K562 (cell line): ENCODE results near the gene CHD1L. TPM values are rescaled to one million over a fixed set of nuclear protein-coding genes. Genes with fewer than 3 reads are reported as not detected.

Experiments
- ATAC-seq: fragments of 200-7000 bp; cut with Tn5 transposase; 3 replicates; pipeline ENCODE4 v1.9.1; 2020; ENCODE audit warnings: moderate library complexity
- BruUV-seq: library from RNA; stranded (reverse); fragments of 400-500 nt; replicated peaks from 2 replicates; lab custom pipeline; 2021; lab: Mats Ljungman, UMichigan
- CTCF ChIA-PET: fragments of 300-600 bp; formaldehyde crosslinking; extraction: SDS; loops from one replicate; lab custom pipeline; 2021; ENCODE audit warnings: low intra/inter-chr PET ratio; lab: Yijun Ruan, JAX
- POLR2A ChIA-PET: fragments of 300-600, 350-650 bp; sonication (Branson Sonifier 250); formaldehyde crosslinking; extraction: SDS; loops from one replicate; lab custom pipeline; 2021; ENCODE audit warnings: antibody characterized with exemption, inconsistent platforms; lab: Yijun Ruan, JAX
- DNase-seq, 4 experiments: peaks; one replicate each; pipeline versions ENCODE4 v3.0.0 to v3.0.0-alpha.2; 2011 to 2018; ENCODE audit warnings: low spot score in 3 of 4, mixed read lengths in 3 of 4; ENCODE audit errors: extremely low read depth in 1 of 4
- FAIRE-seq: peaks from 2 replicates; lab custom pipeline; 2011; peaks lifted over from hg19 to GRCh38; lab: Jason Lieb, UNC
- H2AFZ ChIP-seq: 2 replicates; pipeline ENCODE4 v1.6.0; 2011; ENCODE audit warnings: low read depth, low read length, control low read depth, inconsistent platforms
- H3K27ac ChIP-seq: fragments of 200-600 bp; 3 replicates; pipeline ENCODE4 v1.8.0; 2011; ENCODE audit warnings: low read depth, mild to moderate bottlenecking, control low read depth, inconsistent platforms, low read length, moderate library complexity, mixed read lengths; ENCODE audit errors: extremely low read depth
- H3K27me3 ChIP-seq, 2 experiments: fragments of 300-600 bp in 1 of 2; 2 replicates in 1 of 2; 3 replicates in 1 of 2; pipeline versions ENCODE4 v1.6.0 to v1.8.0; 2011; ENCODE audit warnings: inconsistent platforms in 2 of 2, low read length in 2 of 2, mild to moderate bottlenecking in 1 of 2, mixed read lengths in 1 of 2, moderate library complexity in 1 of 2; ENCODE audit not compliant: control insufficient read depth in 2 of 2, insufficient read depth in 2 of 2
- H3K36me3 ChIP-seq: fragments of 300-600 bp; 3 replicates; pipeline ENCODE4 v1.8.0; 2011; ENCODE audit warnings: mild to moderate bottlenecking, low read length, inconsistent platforms; ENCODE audit not compliant: control insufficient read depth, insufficient read depth
- H3K4me1 ChIP-seq, 2 experiments: fragments of 200-600 bp in 1 of 2; replicated peaks in 1 of 2; 2 replicates in 1 of 2; 3 replicates in 1 of 2; pipeline versions ENCODE4 v1.5.1 to v1.8.0; 2011; ENCODE audit warnings: inconsistent platforms in 2 of 2, low read length in 2 of 2, mild to moderate bottlenecking in 1 of 2, mixed read lengths in 1 of 2, moderate library complexity in 1 of 2; ENCODE audit not compliant: control insufficient read depth in 2 of 2, insufficient read depth in 2 of 2
- H3K4me2 ChIP-seq: 2 replicates; pipeline ENCODE4 v1.6.1; 2011; ENCODE audit warnings: low read length, control low read depth, inconsistent platforms, mixed read lengths; ENCODE audit not compliant: insufficient read depth
- H3K4me3 ChIP-seq: fragments of 200-600 bp; sonication (generic), shearing (Covaris generic); 2 replicates; pipeline ENCODE4 v1.5.1; 2016; ENCODE audit warnings: control low read depth, inconsistent platforms
- H3K79me2 ChIP-seq: fragments of 200-600 bp; 3 replicates; pipeline ENCODE4 v1.8.0; 2011; ENCODE audit warnings: low read length, inconsistent platforms; ENCODE audit not compliant: control insufficient read depth, insufficient read depth
- H3K9ac ChIP-seq, 2 experiments: 2 replicates each; pipeline versions ENCODE4 v1.6.0 to v1.6.1; 2011; ENCODE audit warnings: low read depth in 2 of 2, low read length in 2 of 2, control low read depth in 1 of 2, inconsistent platforms in 1 of 2, mild to moderate bottlenecking in 1 of 2, mixed read lengths in 1 of 2; ENCODE audit not compliant: insufficient read depth in 1 of 2
- H3K9me1 ChIP-seq: one replicate; pipeline ENCODE4 v1.6.0; 2011; ENCODE audit warnings: inconsistent platforms, mild to moderate bottlenecking, low read length, moderate library complexity; ENCODE audit not compliant: control insufficient read depth, insufficient read depth
- H3K9me3 ChIP-seq: replicated peaks from 2 replicates; pipeline ENCODE4 v1.5.1; 2011; ENCODE audit warnings: low read depth, low read length, inconsistent platforms; ENCODE audit not compliant: control insufficient read depth, insufficient read depth
- H4K20me1 ChIP-seq: replicated peaks from 2 replicates; pipeline ENCODE4 v1.6.1; 2011; ENCODE audit warnings: low read length, inconsistent platforms, mixed read lengths; ENCODE audit not compliant: control insufficient read depth, insufficient read depth
- E2F3 ChIP-seq: fragments of 250-450 bp; sonication (Bioruptor Pico); IDR thresholded peaks from 2 replicates; pipeline ENCODE4 v1.4.0; 2020; ENCODE audit warnings: mild to moderate bottlenecking
- ETV1 ChIP-seq: fragments of 450-650 bp; conservative IDR thresholded peaks from 2 replicates; pipeline ENCODE4 v1.6.1; 2016; ENCODE audit warnings: missing genetic modification characterization, control low read depth, low read depth, missing compliant biosample characterization
- GABPB1 ChIP-seq: sonication (generic); formaldehyde crosslinking; IDR thresholded peaks from 2 replicates; pipeline ENCODE4 v1.8.0; 2022; ENCODE audit warnings: mild to moderate bottlenecking, missing genetic modification reagents
- NFIX ChIP-seq: fragments of 250-450 bp; sonication (Bioruptor Pico); IDR thresholded peaks from 2 replicates; pipeline ENCODE4 v1.4.0; 2020; ENCODE audit warnings: low read depth, mild to moderate bottlenecking, moderate library complexity
- RUNX1 ChIP-seq: sonication (generic); IDR thresholded peaks from 2 replicates; pipeline ENCODE4 v1.6.1; 2016; ENCODE audit warnings: antibody characterized with exemption, low read depth
- SAFB ChIP-seq: fragments of 200-400 bp; formaldehyde crosslinking; IDR thresholded peaks from 2 replicates; pipeline ENCODE4 v1.6.1; 2017; ENCODE audit warnings: low read depth, low read length, borderline replicate concordance
- YBX1 ChIP-seq: fragments of 450-650 bp; IDR thresholded peaks from 2 replicates; pipeline ENCODE4 v1.7.1; 2016; ENCODE audit warnings: mild to moderate bottlenecking
- ZBTB33 ChIP-seq: sonication (generic); formaldehyde crosslinking; IDR thresholded peaks from 2 replicates; pipeline ENCODE4 v1.8.1; 2023; ENCODE audit warnings: mild to moderate bottlenecking, missing genetic modification reagents
- ZNF551 ChIP-seq: fragments of 250-450 bp; sonication (Bioruptor Pico); IDR thresholded peaks from 2 replicates; pipeline ENCODE4 v1.5.0; 2021; ENCODE audit warnings: mild to moderate bottlenecking, moderate library complexity
- WGBS: fragments of 100-300 bp; shearing (Covaris generic); methylation state at CpG from one replicate; pipeline ENCODE4 v1.1.6; 2016; ENCODE audit warnings: low coverage, mixed read lengths; ENCODE audit not compliant: insufficient coverage; ENCODE audit errors: missing lambda C conversion rate; 5-methylcytosine and 5-hydroxymethylcytosine counted together
- in situ Hi-C: fragments of 300-500 bp; cut with MboI; formaldehyde crosslinking; loops from 4 replicates; pipeline ENCODE4 v1.15.0; 2018; ENCODE audit warnings: inconsistent platforms, mixed read lengths
- intact Hi-C: fragments of 100-400 bp; cut with micrococcal nuclease; formaldehyde crosslinking; loops from 2 replicates; pipeline ENCODE4 v1.14.2; 2022
- polyA plus RNA-seq, 8 experiments: library from polyadenylated mRNA; depleted of rRNA in 4 of 8; stranded (reverse) in 5 of 8; unstranded in 3 of 8; fragments of >200 nt; fragmentation: Nextera tagmentation in 2 of 8; fragmentation: Illumina TruSeq in 1 of 8; extraction: Ambion mirVana in 2 of 8; extraction: Trizol in 1 of 8; gene quantifications; 2 replicates each; pipeline versions ENCODE4 v1.2.1 to v1.2.3, GENCODE V29; 2011 to 2014; ENCODE audit warnings: inconsistent platforms in 1 of 8, missing spikeins in 1 of 8
- total RNA-seq, 7 experiments: library from RNA; depleted of rRNA in 6 of 7; stranded (reverse); fragments of >200 nt in 6 of 7; fragmentation: Illumina TruSeq in 2 of 7; extraction: Trizol in 2 of 7; gene quantifications; 2 replicates each; pipeline versions ENCODE4 v1.2.1 to v1.2.3, GENCODE V29; 2011 to 2021; ENCODE audit warnings: low replicate concordance in 1 of 7

Gene CHD1L
- total and polyA plus RNA-seq, 9 of the 15 experiments (the other 6 are each of a cell fraction or from before 2014, with no cell fraction given) = 25.0 to 93.3 (median 59.1) TPM

- H3K79me2 ChIP-seq = peaks cover 94% of the 10 kb centered on the region
- CTCF ChIA-PET = no interaction called here
These were observed 10.1 kb downstream of the CHD1L start for GRCh38 chr1:147252540-147252939.

More at GRCh38 chr1:147252540-147252939, 10.1 kb downstream of the CHD1L start:
- WGBS = 91% methylated on average over 9 of the region's 9 CpGs
- H3K4me2 ChIP-seq = no peak overlapping the region
- H3K4me1 ChIP-seq = peaks cover 3 to 4% of the 10 kb centered on the region in 2 experiments; a peak in 3 of 5 replicates
- POLR2A ChIA-PET = interaction anchor here (0.7 to 1.3 kb wide), 3 partner anchors 8 to 168 kb away, joined by 3 read pairs; partner anchors contain the start of gene CHD1L
- in situ Hi-C loops (no loop called here), intact Hi-C loops (no loop called here)
- no peaks in the 10 kb centered on the region for H3K9me1 ChIP-seq
- H3K4me3 ChIP-seq = no peak overlapping the region
- peaks cover 5% of the 10 kb centered on the region; the same call in 1 of the 2 replicates for H4K20me1 ChIP-seq
- DNase-seq (no peak), ATAC-seq (no peak), FAIRE-seq (no peak)
- H3K27ac ChIP-seq = no peak overlapping the region
- no peaks in the 10 kb centered on the region for H3K9me3 ChIP-seq
- TF ChIP-seq ETV1 (no peak), ZBTB33 (CRISPR knock-in tag) (no peak), YBX1 (no peak), NFIX (CRISPR knock-in tag) (no peak), E2F3 (no peak), GABPB1 (no peak), RUNX1 (no peak), ZNF551 (CRISPR knock-in tag) (no peak), SAFB (no peak)
- H3K9ac ChIP-seq = no peak overlapping the region
- H3K27me3 ChIP-seq = no peaks in the 10 kb centered on the region
- H3K36me3 ChIP-seq = peaks cover 53% of the 10 kb centered on the region
- no peak overlapping the region for H2AFZ ChIP-seq
- no TSS peak for BruUV-seq
